NK-92 treated with Interleukin-12 subunit alpha and Interleukin-12 subunit beta, amount 100 ng/mL, for 24 hours (cell line): ENCODE measurements around the gene APOBEC3G.
"Not testable (repeated sequence)": the region's sequence is repeated elsewhere in the genome, so short reads cannot be mapped to it uniquely, and the experiment has no call there.

Source experiments
- DNase-seq: peaks from one replicate; lab custom pipeline; 2025; lab: John Stamatoyannopoulos, UW

APOBEC3G gene

GRCh38 chr22:39068033-39068785 is 8.9 kb upstream of the APOBEC3G start:
- no peak for DNase-seq

GRCh38 chr22:39070186-39070585 is 6.9 kb upstream of the APOBEC3G start:
- no peak for DNase-seq

- DNase-seq, result not testable (repeated sequence)
Measured at GRCh38 chr22:39072581-39072981, 4.5 kb upstream of the APOBEC3G start.

- no peak for DNase-seq
Measured at GRCh38 chr22:39073981-39074380, 3.1 kb upstream of the APOBEC3G start.

GRCh38 chr22:39076155-39077025 is 685 bp upstream of the APOBEC3G start:
- not testable (repeated sequence) for DNase-seq

GRCh38 chr22:39077912-39078311 is 837 bp downstream of the APOBEC3G start:
- not testable (repeated sequence) for DNase-seq

- peak; percentile 24 for DNase-seq
Measured at GRCh38 chr22:39078329-39078728, 1.3 kb downstream of the APOBEC3G start.

GRCh38 chr22:39079054-39079637 is 2.1 kb downstream of the APOBEC3G start:
- not testable (repeated sequence) for DNase-seq

GRCh38 chr22:39080052-39080762 is 3.1 kb downstream of the APOBEC3G start:
- peak; percentile 20 for DNase-seq

GRCh38 chr22:39081016-39081415 is 3.9 kb downstream of the APOBEC3G start:
- DNase-seq, result no peak

GRCh38 chr22:39081598-39081997 is 4.5 kb downstream of the APOBEC3G start:
- DNase-seq, result no peak

- DNase-seq, result no peak
Measured at GRCh38 chr22:39083212-39084165, 6.4 kb downstream of the APOBEC3G start.

GRCh38 chr22:39084666-39085065 is 7.6 kb downstream of the APOBEC3G start:
- DNase-seq, result no peak

GRCh38 chr22:39087098-39087497 is 10.0 kb downstream of the APOBEC3G start:
- DNase-seq, result no peak

GRCh38 chr22:39087881-39088684 is 11.0 kb downstream of the APOBEC3G start:
- DNase-seq, result no peak

- no peak for DNase-seq
Measured at GRCh38 chr22:39088685-39089032, 11.6 kb downstream of the APOBEC3G start.

GRCh38 chr22:39089928-39090327 is 12.9 kb downstream of the APOBEC3G start:
- peak; percentile 49 for DNase-seq

- DNase-seq, result peak; percentile 97
Measured at GRCh38 chr22:39090426-39091064, 13.5 kb downstream of the APOBEC3G start.
